ENCODE results near the gene ANAPC4. TPM values are rescaled to one million over a fixed set of nuclear protein-coding genes. Genes with fewer than 3 reads are reported as not detected.

ANAPC4 gene
- total RNA-seq, 4 donors from 2014 or later, result 30.0 to 68.4 (median 32.6) TPM

DNA sequence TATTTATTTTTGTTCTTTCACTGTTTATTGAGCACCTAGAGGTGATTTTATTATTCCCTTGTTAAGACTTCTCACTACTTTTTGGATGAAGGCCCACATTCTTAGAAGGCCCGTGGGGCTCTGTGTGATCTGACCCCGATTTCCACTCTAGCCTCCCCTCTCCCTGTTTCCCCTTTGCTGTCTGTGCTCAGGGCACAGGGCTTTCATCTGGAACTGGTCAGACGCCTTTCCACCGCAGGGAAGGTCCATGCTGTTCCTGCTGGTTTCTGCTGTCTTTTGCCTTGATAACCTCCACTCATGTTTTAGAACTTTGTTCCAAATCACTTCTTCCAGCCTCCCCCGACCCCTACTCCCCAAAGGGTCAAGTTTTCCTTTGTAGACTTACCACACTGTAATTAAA lies 31.3 kb upstream of the ANAPC4 start:
- TF ChIP-seq POLR2A (IDR thresholded peaks at IDR 0.05) (no peak), CTCF (IDR thresholded peaks at IDR 0.05) (no peak)
- Histone ChIP-seq H3K4me3 (replicated peaks in 1 of 3) (no peak overlapping the region), H3K4me1 (no peaks in the 10 kb centered on the region), H3K36me3 (no peaks in the 10 kb centered on the region), H3K27me3 (no peaks in the 10 kb centered on the region), H3K27ac (no peak overlapping the region), H3K9me3 (no peaks in the 10 kb centered on the region)
- 66 to 72% methylated on average over 5 of the region's 5 CpGs for WGBS, 2 donors
- DNase-seq, result no peak
- intact Hi-C loops (cut with DNase I), result no loop called here

GRCh38 chr4:25346913-25347312 lies 30.1 kb upstream of the ANAPC4 start:
- 90 to 99% methylated on average over 3 of the region's 3 CpGs for WGBS, 2 donors
- Histone ChIP-seq H3K27ac (no peak overlapping the region), H3K4me3 (replicated peaks in 1 of 3) (no peak overlapping the region), H3K9me3 (no peaks in the 10 kb centered on the region), H3K27me3 (no peaks in the 10 kb centered on the region), H3K36me3 (no peaks in the 10 kb centered on the region), H3K4me1 (no peaks in the 10 kb centered on the region)
- no peak for DNase-seq
- TF ChIP-seq CTCF (IDR thresholded peaks at IDR 0.05), result no peak
- no peak for TF ChIP-seq POLR2A (IDR thresholded peaks at IDR 0.05)
- intact Hi-C loops (cut with DNase I), result no loop called here

- DNase-seq, result no peak
- no peaks in the 10 kb centered on the region for H3K9me3 ChIP-seq
- H3K4me3 ChIP-seq (replicated peaks in 1 of 3), result no peak overlapping the region
- no peak overlapping the region for H3K27ac ChIP-seq
- H3K27me3 ChIP-seq, result no peaks in the 10 kb centered on the region
- 66 to 81% methylated on average over 2 of the region's 2 CpGs for WGBS, 2 donors
- H3K4me1 ChIP-seq, result no peaks in the 10 kb centered on the region
- intact Hi-C loops (cut with DNase I), result no loop called here
- no peaks in the 10 kb centered on the region for H3K36me3 ChIP-seq
- no peak for TF ChIP-seq POLR2A (IDR thresholded peaks at IDR 0.05)
- TF ChIP-seq CTCF (IDR thresholded peaks at IDR 0.05), result no peak
Observed at GRCh38 chr4:25347473-25347872, 29.6 kb upstream of the ANAPC4 start.

- intact Hi-C loops (cut with DNase I), result no loop called here
- WGBS, 2 donors, result 94 to 96% methylated on average over 2 of the region's 2 CpGs
Observed at GRCh38 chr4:25347971-25348370, 29.1 kb upstream of the ANAPC4 start.

DNA sequence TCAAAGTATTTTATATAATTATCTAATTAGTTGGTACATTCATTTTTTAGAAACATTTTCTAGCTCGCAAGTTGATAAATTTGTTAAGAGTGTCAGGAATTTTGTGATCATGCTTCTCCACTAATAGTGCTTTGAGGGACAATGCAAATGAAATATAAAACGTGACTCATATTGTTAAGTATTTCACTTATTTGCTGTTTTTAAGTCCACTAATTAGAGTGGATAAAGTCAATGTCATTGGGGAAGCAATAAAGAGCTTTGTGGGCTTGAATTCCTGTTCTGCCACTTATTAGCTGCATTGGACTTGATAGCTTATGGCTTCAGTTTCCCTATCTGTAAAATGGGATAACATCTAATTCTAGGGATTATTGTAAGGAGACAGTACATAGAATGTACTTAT lies 26.5 kb upstream of the ANAPC4 start:
- Histone ChIP-seq H3K27me3 (no peaks in the 10 kb centered on the region), H3K36me3 (no peaks in the 10 kb centered on the region), H3K4me1 (no peaks in the 10 kb centered on the region), H3K4me3 (replicated peaks in 1 of 3) (no peak overlapping the region), H3K9me3 (no peaks in the 10 kb centered on the region), H3K27ac (no peak overlapping the region)
- DNase-seq, result no peak
- TF ChIP-seq CTCF (IDR thresholded peaks at IDR 0.05) (no peak), POLR2A (IDR thresholded peaks at IDR 0.05) (no peak)
- WGBS, 2 donors, result 93% methylated on average over 2 of the region's 2 CpGs
- intact Hi-C loops (cut with DNase I), result no loop called here

More at GRCh38 chr4:25347971-25348370, 29.1 kb upstream of the ANAPC4 start:
- Histone ChIP-seq H3K9me3 (no peaks in the 10 kb centered on the region), H3K27ac (no peak overlapping the region), H3K4me1 (no peaks in the 10 kb centered on the region), H3K27me3 (no peaks in the 10 kb centered on the region), H3K36me3 (no peaks in the 10 kb centered on the region), H3K4me3 (replicated peaks in 1 of 3) (no peak overlapping the region)
- DNase-seq, result no peak
- no peak for TF ChIP-seq POLR2A (IDR thresholded peaks at IDR 0.05)
- TF ChIP-seq CTCF (IDR thresholded peaks at IDR 0.05), result no peak
